ENCODE data around the gene TFEB. TPM values are rescaled to one million over a fixed set of nuclear protein-coding genes. Genes with fewer than 3 reads are reported as not detected.

Gene TFEB
- total and polyA plus RNA-seq, 10 of the 15 experiments (the other 5 are each of a cell fraction or from before 2014, with no cell fraction given), result 0.84 to 108 (median 60.8) TPM

GRCh38 chr6:41674231-41675000 lies 61.0 kb downstream of the TFEB start:
- ATAC-seq, result no peak
- ChIA-PET POLR2A (no interaction called here), CTCF (interaction anchor here (1.0 kb wide), 1 partner anchor 9 kb away, joined by 5 read pairs; no protein-coding TSS in a partner anchor), SMC1A (ENCODE audit: uncharacterized antibody, unreplicated experiment) (no interaction called here), RAD21 (ENCODE audit: unreplicated experiment) (no interaction called here)
- no peak for FAIRE-seq
- Histone ChIP-seq H3K4me2 (ENCODE audit: control insufficient read depth, insufficient read depth) (no peak overlapping the region), H3K4me1 (ENCODE audit: control insufficient read depth, insufficient read depth, low read length) (no peaks in the 10 kb centered on the region), H3K9ac (ENCODE audit: control insufficient read depth, insufficient read depth, low read length) (no peak overlapping the region), H4K20me1 (ENCODE audit: control insufficient read depth, insufficient read depth) (0 out of 2 replicates have a peak, but pooled peaks cover 3% of the 10 kb centered on the region), H3K27me3 (replicated peaks in 1 of 2; ENCODE audit: control insufficient read depth in 2 of 2, insufficient read depth in 2 of 2, low read length in 1 of 2) (no peaks in the 10 kb centered on the region), H3K9me3 (replicated peaks; ENCODE audit: control insufficient read depth, insufficient read depth, low read length) (no peaks in the 10 kb centered on the region), H3K36me3 (ENCODE audit: control insufficient read depth in 2 of 2, insufficient read depth in 2 of 2, low read length in 1 of 2) (no peaks in the 10 kb centered on the region), H3K79me2 (ENCODE audit: control insufficient read depth, insufficient read depth, low read length) (no peaks in the 10 kb centered on the region), H3K27ac (ENCODE audit: control insufficient read depth, insufficient read depth) (no peak overlapping the region), H3K4me3 (no peak overlapping the region), H2AFZ (ENCODE audit: control insufficient read depth, low read depth, low read length) (no peak overlapping the region)
- intact Hi-C loops (cut with micrococcal nuclease; ENCODE audit: unreplicated experiment), result no loop called here
- TF ChIP-seq MLLT1 (IDR thresholded peaks at IDR 0.05) (no peak), SREBF1 (IDR thresholded peaks at IDR 0.05; ENCODE audit: low read length) (no peak), USF1 (IDR thresholded peaks at IDR 0.05; ENCODE audit: borderline replicate concordance, extremely low read length, insufficient read depth, low read depth, low read length) (no peak), NR2F1 (conservative IDR thresholded peaks at IDR 0.05) (no peak)
- no peak for DNase-seq (ENCODE audit: low read depth, low spot score)
- no TSS peak for BruUV-seq (replicated peaks)
- WGBS (ENCODE audit: insufficient coverage, insufficient replicate concordance, low lambda C conversion rate, missing lambda C conversion rate), result 17% methylated on average over 7 of the region's 7 CpGs
- in situ Hi-C loops (cut with MboI), result no loop called here

GRCh38 chr6:41673704-41674000 lies 61.8 kb downstream of the TFEB start:
- no peak overlapping the region for H3K4me2 ChIP-seq (ENCODE audit: control insufficient read depth, insufficient read depth)
- no peak overlapping the region for H3K9ac ChIP-seq (ENCODE audit: control insufficient read depth, insufficient read depth, low read length)
- ChIA-PET RAD21 (ENCODE audit: unreplicated experiment) (no interaction called here), SMC1A (ENCODE audit: uncharacterized antibody, unreplicated experiment) (no interaction called here), POLR2A (no interaction called here), CTCF (no interaction called here)
- FAIRE-seq (no peak), DNase-seq (ENCODE audit: low read depth, low spot score) (no peak), ATAC-seq (no peak)
- no peak overlapping the region for H3K27ac ChIP-seq (ENCODE audit: control insufficient read depth, insufficient read depth)
- H3K4me1 ChIP-seq (ENCODE audit: control insufficient read depth, insufficient read depth, low read length), result no peaks in the 10 kb centered on the region
- H2AFZ ChIP-seq (ENCODE audit: control insufficient read depth, low read depth, low read length), result no peak overlapping the region
- no peaks in the 10 kb centered on the region for H3K27me3 ChIP-seq (replicated peaks in 1 of 2; ENCODE audit: control insufficient read depth in 2 of 2, insufficient read depth in 2 of 2, low read length in 1 of 2)
- 63% methylated on average over 5 of the region's 5 CpGs for WGBS (ENCODE audit: insufficient coverage, insufficient replicate concordance, low lambda C conversion rate, missing lambda C conversion rate)
- no peak overlapping the region for H3K4me3 ChIP-seq
- intact Hi-C loops (cut with micrococcal nuclease; ENCODE audit: unreplicated experiment), result no loop called here
- no peaks in the 10 kb centered on the region for H3K79me2 ChIP-seq (ENCODE audit: control insufficient read depth, insufficient read depth, low read length)
- H4K20me1 ChIP-seq (ENCODE audit: control insufficient read depth, insufficient read depth), result 0 out of 2 replicates have a peak, but pooled peaks cover 3% of the 10 kb centered on the region
- BruUV-seq (replicated peaks), result no TSS peak
- in situ Hi-C loops (cut with MboI), result no loop called here
- H3K9me3 ChIP-seq (replicated peaks; ENCODE audit: control insufficient read depth, insufficient read depth, low read length), result no peaks in the 10 kb centered on the region
- no peaks in the 10 kb centered on the region for H3K36me3 ChIP-seq (ENCODE audit: control insufficient read depth in 2 of 2, insufficient read depth in 2 of 2, low read length in 1 of 2)
- no peak for TF ChIP-seq RELA (IDR thresholded peaks at IDR 0.05; ENCODE audit: borderline replicate concordance, partially characterized antibody)
- TF ChIP-seq NFXL1 (IDR thresholded peaks at IDR 0.05; ENCODE audit: borderline replicate concordance), result no peak
- no peak for TF ChIP-seq KLF5 (IDR thresholded peaks at IDR 0.05; ENCODE audit: partially characterized antibody)
- no peak for TF ChIP-seq TCF12 (IDR thresholded peaks at IDR 0.05; ENCODE audit: low read depth, low read length)
- TF ChIP-seq TARDBP (IDR thresholded peaks at IDR 0.05; ENCODE audit: borderline replicate concordance), result no peak
- TF ChIP-seq RBBP5 (conservative IDR thresholded peaks at IDR 0.05), result no peak
- no peak for TF ChIP-seq CTCF (IDR thresholded peaks at IDR 0.05 in 2 of 3, conservative IDR thresholded peaks at IDR 0.05 in 1 of 3; ENCODE audit: control insufficient read depth in 2 of 3, extremely low read depth in 1 of 3, insufficient read depth in 1 of 3, low read depth in 3 of 3, low read length in 3 of 3)
- no peak for TF ChIP-seq CHD2 (IDR thresholded peaks at IDR 0.05; ENCODE audit: borderline replicate concordance, low read depth, low read length)
- TF ChIP-seq RAD51 (IDR thresholded peaks at IDR 0.05), result no peak

Measured in GM12878 (cell line).